Colonic mucosa (tissue), 4 donors: ENCODE measurements around the gene BAIAP3. TPM values are rescaled to one million over a fixed set of nuclear protein-coding genes. Genes with fewer than 3 reads are reported as not detected.

Experiments used
- DNase-seq: peaks from one replicate; pipeline ENCODE4 v3.0.0-alpha.2; 2020
- H3K27ac ChIP-seq: fragments of 200-600 bp; one replicate; pipeline ENCODE4 v1.8.0; 2021
- H3K27me3 ChIP-seq: fragments of 200-600 bp; one replicate; pipeline ENCODE4 v1.8.0; 2021
- H3K36me3 ChIP-seq: fragments of 200-600 bp; one replicate; pipeline ENCODE4 v1.8.0; 2021
- H3K4me1 ChIP-seq: fragments of 200-600 bp; one replicate; pipeline ENCODE4 v1.8.0; 2021; ENCODE audit warnings: mild to moderate bottlenecking
- H3K4me3 ChIP-seq: fragments of 200-600 bp; one replicate; pipeline ENCODE4 v1.8.0; 2021
- H3K9ac ChIP-seq, 2 donors: one replicate each; pipeline ENCODE4 v1.7.0; 2013; ENCODE audit warnings: control low read depth in 2 of 2, low read depth in 2 of 2, low read length in 2 of 2
- H3K9me3 ChIP-seq: fragments of 200-600 bp; one replicate; pipeline ENCODE4 v1.8.0; 2021
- intact Hi-C: fragments of 100-400 bp; cut with DNase I; formaldehyde crosslinking; loops from one replicate; pipeline ENCODE4 v1.14.1; 2022
- total RNA-seq, 2 donors: library from RNA; stranded (reverse); fragmentation: NEBNext Ultra II Directional in 1 of 2; extraction: Animal tissue kit (Norgen Biotek cat#: 25700) in 1 of 2; gene quantifications; one replicate each; pipeline ENCODE4 v1.2.1, GENCODE V29; 2021
- TF ChIP-seq, protein P1 (sequence below): fragments of 200-600 bp; IDR thresholded peaks from one replicate; pipeline ENCODE4 v1.8.0; 2022; ENCODE audit warnings: antibody characterized with exemption, mild to moderate bottlenecking
- donor health status: healthy.
- donor health status: DM: no; HTN: no; CAD: no.
- donor health status: DM: no; HTN: no; CAD: no.

BAIAP3 gene
- total RNA-seq, 2 donors from 2014 or later: 5.5 to 9.8 TPM

DNA sequence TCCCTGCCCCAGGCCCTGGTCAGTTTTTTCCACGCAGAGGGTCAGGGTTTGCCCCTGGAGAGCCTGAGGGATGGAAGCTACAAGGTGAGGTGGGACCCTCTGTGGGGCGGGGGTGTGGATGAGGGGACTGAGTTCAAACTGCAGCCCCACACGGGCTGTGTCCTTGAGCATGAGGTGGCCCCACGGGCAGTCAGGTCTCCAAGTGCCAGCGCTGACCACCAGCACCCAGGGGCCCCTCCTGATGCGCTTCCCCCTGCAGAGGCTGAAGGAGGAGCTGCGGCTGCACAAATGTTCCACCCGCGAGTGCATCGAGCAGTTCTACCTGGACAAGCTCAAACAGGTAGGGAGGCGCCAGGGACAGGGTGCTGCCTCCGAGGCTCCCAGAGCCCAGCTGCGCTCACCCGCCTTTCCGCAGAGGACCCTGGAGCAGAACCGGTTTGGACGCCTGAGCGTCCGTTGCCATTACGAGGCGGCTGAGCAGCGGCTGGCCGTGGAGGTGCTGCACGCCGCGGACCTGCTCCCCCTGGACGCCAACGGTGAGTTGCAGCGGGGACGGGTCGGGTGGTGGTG lies 13.9 kb downstream of the BAIAP3 start:
- Histone ChIP-seq H3K9me3 (no peaks in the 10 kb centered on the region), H3K9ac (no peak overlapping the region), H3K36me3 (no peaks in the 10 kb centered on the region), H3K4me1 (peaks cover 5% of the 10 kb centered on the region), H3K27ac (no peak overlapping the region), H3K27me3 (no peaks in the 10 kb centered on the region), H3K4me3 (no peak overlapping the region)
- TF ChIP-seq, protein P1, sequence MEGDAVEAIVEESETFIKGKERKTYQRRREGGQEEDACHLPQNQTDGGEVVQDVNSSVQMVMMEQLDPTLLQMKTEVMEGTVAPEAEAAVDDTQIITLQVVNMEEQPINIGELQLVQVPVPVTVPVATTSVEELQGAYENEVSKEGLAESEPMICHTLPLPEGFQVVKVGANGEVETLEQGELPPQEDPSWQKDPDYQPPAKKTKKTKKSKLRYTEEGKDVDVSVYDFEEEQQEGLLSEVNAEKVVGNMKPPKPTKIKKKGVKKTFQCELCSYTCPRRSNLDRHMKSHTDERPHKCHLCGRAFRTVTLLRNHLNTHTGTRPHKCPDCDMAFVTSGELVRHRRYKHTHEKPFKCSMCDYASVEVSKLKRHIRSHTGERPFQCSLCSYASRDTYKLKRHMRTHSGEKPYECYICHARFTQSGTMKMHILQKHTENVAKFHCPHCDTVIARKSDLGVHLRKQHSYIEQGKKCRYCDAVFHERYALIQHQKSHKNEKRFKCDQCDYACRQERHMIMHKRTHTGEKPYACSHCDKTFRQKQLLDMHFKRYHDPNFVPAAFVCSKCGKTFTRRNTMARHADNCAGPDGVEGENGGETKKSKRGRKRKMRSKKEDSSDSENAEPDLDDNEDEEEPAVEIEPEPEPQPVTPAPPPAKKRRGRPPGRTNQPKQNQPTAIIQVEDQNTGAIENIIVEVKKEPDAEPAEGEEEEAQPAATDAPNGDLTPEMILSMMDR: no peak
- DNase-seq: no peak
- intact Hi-C loops: no loop called here

DNA sequence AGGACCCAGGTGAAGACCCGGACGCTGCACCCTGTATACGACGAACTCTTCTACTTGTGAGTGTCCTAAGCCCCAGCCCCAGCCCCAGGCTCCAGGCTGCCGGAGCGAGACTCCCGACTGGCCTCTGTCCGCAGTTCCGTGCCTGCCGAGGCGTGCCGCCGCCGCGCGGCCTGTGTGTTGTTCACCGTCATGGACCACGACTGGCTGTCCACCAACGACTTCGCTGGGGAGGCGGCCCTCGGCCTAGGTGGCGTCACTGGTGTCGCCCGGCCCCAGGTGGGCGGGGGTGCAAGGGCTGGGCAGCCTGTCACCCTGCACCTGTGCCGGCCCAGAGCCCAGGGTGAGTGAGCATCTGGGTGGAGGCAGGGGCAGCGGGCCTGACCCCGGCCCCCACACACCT lies 14.5 kb downstream of the BAIAP3 start:
- no peak for DNase-seq
- intact Hi-C loops: no loop called here
- Histone ChIP-seq H3K27ac (no peak overlapping the region), H3K36me3 (no peaks in the 10 kb centered on the region), H3K4me1 (peaks cover 4% of the 10 kb centered on the region), H3K27me3 (no peaks in the 10 kb centered on the region), H3K9me3 (no peaks in the 10 kb centered on the region), H3K9ac (no peak overlapping the region), H3K4me3 (no peak overlapping the region)
- TF ChIP-seq, protein P1: no peak

DNA sequence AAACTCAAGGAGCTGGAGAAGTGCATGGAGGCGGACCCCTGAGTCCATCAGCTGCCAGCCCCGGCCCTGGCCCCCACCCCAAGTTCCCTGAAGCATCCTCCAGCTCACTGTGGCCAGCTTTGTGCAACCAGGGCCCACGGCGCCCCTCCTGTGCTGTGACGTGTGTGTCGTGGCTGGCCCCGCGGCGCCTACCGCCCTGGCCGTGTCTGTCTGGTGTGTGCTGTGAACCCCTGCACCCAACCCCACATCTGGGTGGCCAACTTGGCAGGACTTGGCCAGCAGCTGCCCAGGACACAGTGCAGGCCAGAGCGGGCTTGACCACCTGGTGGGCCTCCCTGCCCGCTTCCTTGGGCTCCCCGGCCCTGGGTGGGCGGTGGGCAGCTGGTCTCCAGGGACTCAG lies 15.0 kb downstream of the BAIAP3 start:
- Histone ChIP-seq H3K9ac (no peak overlapping the region), H3K36me3 (no peaks in the 10 kb centered on the region), H3K27ac (no peak overlapping the region), H3K9me3 (no peaks in the 10 kb centered on the region), H3K4me1 (peaks cover 4% of the 10 kb centered on the region), H3K27me3 (no peaks in the 10 kb centered on the region), H3K4me3 (no peak overlapping the region)
- intact Hi-C loops: no loop called here
- TF ChIP-seq, protein P1: no peak
- DNase-seq: no peak

DNA sequence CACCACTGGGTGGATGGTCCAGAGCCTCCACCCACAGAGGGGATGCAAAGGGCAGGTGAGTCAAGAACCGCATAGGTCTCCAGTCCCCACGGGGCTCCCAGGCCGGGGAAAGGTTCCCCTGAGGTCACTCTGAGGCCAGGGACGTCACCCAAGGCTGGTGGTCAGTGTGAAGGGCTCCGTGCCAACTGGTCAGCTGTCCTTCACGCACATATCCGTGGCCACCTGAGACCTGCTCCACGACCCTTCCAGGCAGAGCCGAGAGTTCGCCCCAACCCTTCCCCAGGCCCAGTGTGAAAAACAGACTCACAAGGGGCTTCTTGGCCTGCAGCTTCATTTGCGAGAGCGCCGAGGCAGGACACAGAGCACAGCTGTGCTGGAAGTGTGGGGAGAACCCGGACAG lies 15.5 kb downstream of the BAIAP3 start:
- Histone ChIP-seq H3K4me1 (peaks cover 4% of the 10 kb centered on the region), H3K27ac (no peak overlapping the region), H3K4me3 (no peak overlapping the region), H3K9me3 (no peaks in the 10 kb centered on the region), H3K36me3 (no peaks in the 10 kb centered on the region), H3K27me3 (no peaks in the 10 kb centered on the region), H3K9ac (no peak overlapping the region)
- TF ChIP-seq, protein P1: no peak
- no peak for DNase-seq
- intact Hi-C loops: no loop called here

DNA sequence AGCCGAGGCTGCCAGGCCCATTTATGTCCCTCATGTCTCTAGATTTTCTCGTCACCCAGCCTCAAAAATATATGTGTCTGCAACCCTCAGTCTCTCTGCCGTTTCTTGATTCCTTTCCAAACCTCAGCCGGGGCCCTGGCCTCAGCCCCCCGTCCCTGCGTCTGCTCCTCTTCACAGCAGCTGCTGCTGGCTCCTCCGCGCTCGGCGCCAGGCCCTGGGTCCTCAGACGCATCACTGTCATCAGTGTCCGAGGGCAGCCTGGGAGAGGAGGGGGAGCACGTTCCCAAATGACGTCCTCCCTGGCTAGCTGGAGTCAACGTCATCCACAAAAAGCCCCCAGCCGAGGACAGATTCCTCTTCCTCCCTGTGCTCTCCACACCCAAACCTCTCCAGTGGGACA lies 15.9 kb downstream of the BAIAP3 start:
- intact Hi-C loops: no loop called here
- H3K27me3 ChIP-seq: no peaks in the 10 kb centered on the region
- no peaks in the 10 kb centered on the region for H3K9me3 ChIP-seq
- H3K36me3 ChIP-seq: no peaks in the 10 kb centered on the region
- DNase-seq: no peak
- H3K9ac ChIP-seq: no peak overlapping the region
- no peak overlapping the region for H3K27ac ChIP-seq
- H3K4me1 ChIP-seq: peaks cover 4% of the 10 kb centered on the region
- TF ChIP-seq, protein P1: no peak
- H3K4me3 ChIP-seq: no peak overlapping the region
